CD14-positive monocyte (primary cell): ENCODE data around the gene RC3H1. TPM values are rescaled to one million over a fixed set of nuclear protein-coding genes. Genes with fewer than 3 reads are reported as not detected.

Experiments used
- DNase-seq, 3 donors: peaks; one replicate each; pipeline ENCODE4 v3.0.0-alpha.2; 2011 to 2022
- H2AFZ ChIP-seq: 2 replicates; pipeline ENCODE4 v1.6.0; 2012; ENCODE audit warnings: mild to moderate bottlenecking, low read depth, low read length, inconsistent platforms; ENCODE audit not compliant: insufficient read depth, poor library complexity, severe bottlenecking
- H3K27ac ChIP-seq, 2 donors: 1 replicate in 1 of 2; 2 replicates in 1 of 2; pipeline ENCODE4 v1.5.1; 2012 to 2013; ENCODE audit warnings: low read length in 2 of 2, control low read depth in 1 of 2, inconsistent platforms in 1 of 2, low read depth in 1 of 2, mild to moderate bottlenecking in 1 of 2
- H3K27me3 ChIP-seq, 2 donors: one replicate each; pipeline versions ENCODE4 v1.6.0 to v1.6.1; 2011 to 2013; ENCODE audit warnings: low read length in 2 of 2; ENCODE audit not compliant: control insufficient read depth in 2 of 2, insufficient read depth in 2 of 2
- H3K36me3 ChIP-seq, 2 donors: replicated peaks in 1 of 2; 1 replicate in 1 of 2; 2 replicates in 1 of 2; pipeline versions ENCODE4 v1.5.1 to v1.6.1; 2012 to 2013; ENCODE audit warnings: low read length in 2 of 2, control low read depth in 1 of 2, inconsistent platforms in 1 of 2, mild to moderate bottlenecking in 1 of 2; ENCODE audit not compliant: insufficient read depth in 2 of 2, control insufficient read depth in 1 of 2
- H3K4me1 ChIP-seq, 2 donors: 1 replicate in 1 of 2; 2 replicates in 1 of 2; pipeline versions ENCODE4 v1.5.1 to v1.6.1; 2012 to 2013; ENCODE audit warnings: low read length in 2 of 2, control low read depth in 1 of 2, inconsistent platforms in 1 of 2, mild to moderate bottlenecking in 1 of 2, moderate library complexity in 1 of 2; ENCODE audit not compliant: insufficient read depth in 2 of 2, control insufficient read depth in 1 of 2
- H3K4me2 ChIP-seq: replicated peaks from 2 replicates; pipeline ENCODE3; 2012; ENCODE audit warnings: low read length, moderate library complexity, mild to moderate bottlenecking; ENCODE audit not compliant: poor library complexity, severe bottlenecking; ENCODE audit errors: extremely low read depth
- H3K4me3 ChIP-seq, 3 experiments: fragments of 200-600 bp in 1 of 3; sonication (generic) in 1 of 3; replicated peaks in 1 of 3; 1 replicate in 2 of 3; 2 replicates in 1 of 3; pipeline ENCODE4 v1.5.1; 2011 to 2013; ENCODE audit warnings: low read length in 3 of 3, mild to moderate bottlenecking in 3 of 3, control low read depth in 2 of 3, low read depth in 2 of 3, inconsistent platforms in 1 of 3, moderate library complexity in 1 of 3
- H3K79me2 ChIP-seq: 2 replicates; pipeline ENCODE4 v1.6.0; 2012; ENCODE audit warnings: mild to moderate bottlenecking, control low read depth, inconsistent platforms, low read length, moderate library complexity; ENCODE audit not compliant: insufficient read depth
- H3K9ac ChIP-seq: 2 replicates; pipeline ENCODE4 v1.6.0; 2017; ENCODE audit warnings: low read length, mild to moderate bottlenecking; ENCODE audit not compliant: insufficient read depth, poor library complexity, severe bottlenecking
- H3K9me3 ChIP-seq, 2 donors: replicated peaks in 1 of 2; 1 replicate in 1 of 2; 2 replicates in 1 of 2; pipeline versions ENCODE4 v1.5.1 to v1.6.1; 2012 to 2013; ENCODE audit warnings: low read length in 2 of 2, control low read depth in 1 of 2; ENCODE audit not compliant: control insufficient read depth in 1 of 2, insufficient read depth in 1 of 2
- H4K20me1 ChIP-seq: 2 replicates; pipeline ENCODE4 v1.6.0; 2012; ENCODE audit warnings: mild to moderate bottlenecking, low read length, control low read depth, moderate library complexity; ENCODE audit not compliant: insufficient read depth
- H3K27ac Mint-ChIP-seq, 7 donors: one replicate each; pipeline ENCODE4 v1.8.0; 2020; ENCODE audit warnings: mild to moderate bottlenecking in 7 of 7, mixed read lengths in 7 of 7, moderate library complexity in 6 of 7, inconsistent platforms in 2 of 7
- H3K27me3 Mint-ChIP-seq, 3 donors: one replicate each; pipeline ENCODE4 v1.8.0; 2021 to 2022; ENCODE audit warnings: low read depth in 3 of 3, mild to moderate bottlenecking in 3 of 3, mixed read lengths in 3 of 3, moderate library complexity in 3 of 3, inconsistent platforms in 1 of 3
- H3K36me3 Mint-ChIP-seq, 2 donors: one replicate each; pipeline ENCODE4 v1.8.0; 2020; ENCODE audit warnings: mixed read lengths in 2 of 2, inconsistent platforms in 1 of 2, mild to moderate bottlenecking in 1 of 2
- H3K4me1 Mint-ChIP-seq: one replicate; pipeline ENCODE4 v1.8.0; 2020; ENCODE audit warnings: mild to moderate bottlenecking, mixed read lengths
- H3K4me3 Mint-ChIP-seq, 2 donors: one replicate each; pipeline ENCODE4 v1.8.0; 2020; ENCODE audit warnings: mild to moderate bottlenecking in 2 of 2, mixed read lengths in 2 of 2, moderate library complexity in 1 of 2
- H3K9me3 Mint-ChIP-seq, 7 donors: one replicate each; pipeline ENCODE4 v1.8.0; 2020 to 2022; ENCODE audit warnings: mixed read lengths in 7 of 7, mild to moderate bottlenecking in 6 of 7, moderate library complexity in 6 of 7, inconsistent platforms in 2 of 7
- CTCF ChIP-seq: fragments of 200-600 bp; IDR thresholded peaks from one replicate; pipeline ENCODE4 v1.8.0; 2022; ENCODE audit warnings: antibody characterized with exemption, mild to moderate bottlenecking
- WGBS: methylation state at CpG from one replicate; pipeline ENCODE4 v1.1.5; 2013; ENCODE audit warnings: missing lambda C conversion rate; ENCODE audit not compliant: insufficient coverage; 5-methylcytosine and 5-hydroxymethylcytosine counted together
- intact Hi-C, 2 donors: fragments of 100-400 bp; cut with micrococcal nuclease; formaldehyde crosslinking; loops; one replicate each; pipeline versions ENCODE4 v1.15.0 to v1.15.1; 2023
- polyA plus RNA-seq, 3 donors: library from polyadenylated mRNA; depleted of rRNA in 1 of 3; unstranded in 2 of 3; stranded (reverse) in 1 of 3; fragments of 300-500 nt in 2 of 3; fragments of >200 nt in 1 of 3; fragmentation: Illumina TruSeq in 2 of 3; gene quantifications; 1 replicate in 2 of 3; 2 replicates in 1 of 3; pipeline ENCODE4 v1.2.3, GENCODE V29; 2012 to 2021

Gene RC3H1
- polyA plus RNA-seq, 3 donors, result 3.8 to 17.3 (median 7.8) TPM

GRCh38 chr1:174041369-174041768, 19.2 kb upstream of the RC3H1 start:
- no peak for TF ChIP-seq CTCF

GRCh38 chr1:174040387-174040786, 18.2 kb upstream of the RC3H1 start:
- Mint-ChIP-seq H3K4me1 (peaks cover 3% of the 10 kb centered on the region), H3K4me3 (no peak overlapping the region), H3K36me3 (no peaks in the 10 kb centered on the region), H3K9me3 (no peaks in the 10 kb centered on the region), H3K27me3 (no peaks in the 10 kb centered on the region), H3K27ac (no peak overlapping the region)
- no peak overlapping the region for H2AFZ ChIP-seq
- H3K9me3 ChIP-seq, result no peaks in the 10 kb centered on the region
- no peaks in the 10 kb centered on the region for H3K79me2 ChIP-seq
- H3K27ac ChIP-seq, result no peak overlapping the region
- H3K36me3 ChIP-seq, result no peaks in the 10 kb centered on the region
- no peak overlapping the region for H3K9ac ChIP-seq
- peak in 2 of 3 donors; percentile 17 to 26 for DNase-seq
- no peak overlapping the region for H3K4me2 ChIP-seq
- H3K27me3 ChIP-seq, result no peaks in the 10 kb centered on the region
- WGBS, result 67% methylated on average over 1 of the region's 2 CpGs
- no peak overlapping the region for H3K4me3 ChIP-seq
- H4K20me1 ChIP-seq, result no peaks in the 10 kb centered on the region
- intact Hi-C loops, result no loop called here
- no peak for TF ChIP-seq CTCF
- no peaks in the 10 kb centered on the region for H3K4me1 ChIP-seq

More at GRCh38 chr1:174041369-174041768, 19.2 kb upstream of the RC3H1 start:
- Mint-ChIP-seq H3K4me1 (peaks cover 3% of the 10 kb centered on the region), H3K27ac (no peak overlapping the region), H3K9me3 (no peaks in the 10 kb centered on the region), H3K27me3 (no peaks in the 10 kb centered on the region), H3K36me3 (no peaks in the 10 kb centered on the region), H3K4me3 (no peak overlapping the region)
- H3K27ac ChIP-seq, result no peak overlapping the region
- H3K9ac ChIP-seq, result no peak overlapping the region
- intact Hi-C loops, result no loop called here
- no peaks in the 10 kb centered on the region for H3K36me3 ChIP-seq
- no peaks in the 10 kb centered on the region for H3K79me2 ChIP-seq
- no CpG with 5 or more reads among the region's 1 CpG for WGBS
- no peak overlapping the region for H3K4me2 ChIP-seq
- no peaks in the 10 kb centered on the region for H3K9me3 ChIP-seq
- no peaks in the 10 kb centered on the region for H4K20me1 ChIP-seq
- H3K27me3 ChIP-seq, result no peaks in the 10 kb centered on the region
- no peak overlapping the region for H2AFZ ChIP-seq
- no peaks in the 10 kb centered on the region for H3K4me1 ChIP-seq
- DNase-seq, result no peak
- no peak overlapping the region for H3K4me3 ChIP-seq
